Stomach (tissue), 9 donors: ENCODE measurements around the gene ALG6. TPM values are rescaled to one million over a fixed set of nuclear protein-coding genes. Genes with fewer than 3 reads are reported as not detected.

ENCODE experiments used
- DNase-seq, 2 donors: peaks; one replicate each; pipeline versions ENCODE4 v3.0.0 to v3.0.0-alpha.2; 2013 to 2019
- H3K27ac ChIP-seq, 5 donors: fragments of 200-600 bp in 4 of 5; sonication (generic) in 4 of 5; one replicate each; pipeline ENCODE4 v1.5.1; 2013 to 2019; ENCODE audit warnings: mild to moderate bottlenecking in 1 of 5, moderate library complexity in 1 of 5
- H3K27me3 ChIP-seq, 3 donors: fragments of 200-600 bp; sonication (generic); one replicate each; pipeline ENCODE4 v1.5.1; 2017 to 2019; ENCODE audit warnings: mixed run types in 1 of 3
- H3K36me3 ChIP-seq, 4 donors: fragments of 200-600 bp; sonication (generic); 1 replicate in 3 of 4; 2 replicates in 1 of 4; pipeline ENCODE4 v1.5.1; 2016 to 2019
- H3K4me1 ChIP-seq, 4 donors: fragments of 200-600 bp; sonication (generic); one replicate each; pipeline ENCODE4 v1.5.1; 2016 to 2019
- H3K4me3 ChIP-seq, 4 donors: fragments of 200-600 bp; sonication (generic) in 3 of 4; one replicate each; pipeline ENCODE4 v1.5.1; 2016 to 2019; ENCODE audit warnings: mild to moderate bottlenecking in 1 of 4
- H3K9me3 ChIP-seq, 4 donors: fragments of 200-600 bp; sonication (generic); one replicate each; pipeline ENCODE4 v1.5.1; 2016 to 2019
- EP300 ChIP-seq: sonication (generic); formaldehyde crosslinking; IDR thresholded peaks from one replicate; pipeline ENCODE4 v1.6.1; 2017; ENCODE audit warnings: antibody characterized with exemption
- POLR2A ChIP-seq, 4 donors: fragments of 450-650 bp; IDR thresholded peaks; one replicate each; pipeline ENCODE4 v1.6.1; 2016; ENCODE audit warnings: antibody characterized with exemption in 4 of 4, control low read depth in 2 of 4, mild to moderate bottlenecking in 1 of 4, moderate library complexity in 1 of 4
- POLR2AphosphoS5 ChIP-seq, 3 donors: sonication (generic); formaldehyde crosslinking; IDR thresholded peaks; one replicate each; pipeline ENCODE4 v1.6.1; 2016; ENCODE audit warnings: antibody characterized with exemption in 3 of 3
- WGBS, 5 donors: extraction: QIAGEN DNeasy Blood & Tissue Kit in 3 of 5; methylation state at CpG; one replicate each; pipeline versions ENCODE4 v1.1.5 to v1.1.7; 2013 to 2018; 5-methylcytosine and 5-hydroxymethylcytosine counted together
- intact Hi-C: fragments of 100-400 bp; cut with DNase I; formaldehyde crosslinking; loops from one replicate; pipeline ENCODE4 v1.15.1; 2023; ENCODE audit warnings: low total_unique reads
- polyA plus RNA-seq, 3 donors: library from polyadenylated mRNA; stranded (reverse); fragments of 200-250 nt; gene quantifications; one replicate each; pipeline ENCODE4 v1.2.3, GENCODE V29; 2013
- total RNA-seq, 5 donors: library from RNA; depleted of rRNA; stranded (reverse); fragments of >200 nt; gene quantifications; one replicate each; pipeline versions ENCODE4 v1.1.0 to v1.2.3, GENCODE V29; 2014 to 2016
- TF ChIP-seq, protein P1 (sequence below), 7 experiments: fragments of 450-650 bp in 4 of 7; fragments of 200-600 bp in 3 of 7; sonication (generic) in 3 of 7; IDR thresholded peaks; one replicate each; pipeline ENCODE4 v1.5.1; 2016 to 2019; ENCODE audit warnings: antibody characterized with exemption in 7 of 7, control low read depth in 2 of 7, mild to moderate bottlenecking in 1 of 7
- donor health status: healthy with polysubstance abuse.
- donor health status: Bipolar disorder and iron deficiency.
- donor health status: healthy.

Gene ALG6
- total and polyA plus RNA-seq, 8 donors, result 3.6 to 32.7 (median 10.3) TPM

- WGBS, 5 donors, result 2 to 5% (median 3%) methylated on average over 10 of the region's 10 CpGs
- H3K27me3 ChIP-seq, result no peaks in the 10 kb centered on the region
Measured at GRCh38 chr1:63368131-63368530, 704 bp downstream of the ALG6 start.

DNA sequence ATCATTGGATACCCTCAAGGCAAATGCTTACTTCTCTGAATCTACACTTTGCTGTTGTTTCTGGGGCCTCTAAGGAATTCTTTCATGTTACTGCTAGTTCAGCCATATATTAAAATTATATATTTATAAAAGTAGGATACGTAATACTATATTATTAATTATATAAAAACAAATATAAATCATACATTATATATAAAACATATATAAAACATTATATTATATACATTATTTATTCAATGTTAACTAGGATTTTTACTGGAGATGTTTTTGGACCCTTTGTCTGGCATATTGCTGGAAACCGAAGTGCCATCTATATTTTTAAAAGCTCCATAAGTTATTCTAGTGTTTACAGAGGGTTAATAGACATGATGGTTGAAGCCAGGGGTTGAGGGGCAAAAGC lies 12.2 kb downstream of the ALG6 start:
- H3K36me3 ChIP-seq, result peaks cover 4 to 28% (median 19%) of the 10 kb centered on the region in 4 donors
- H3K9me3 ChIP-seq, result no peaks in the 10 kb centered on the region
- H3K4me3 ChIP-seq, result no peak overlapping the region
- WGBS, 5 donors, result 96 to 99% (median 98%) methylated on average over 2 of the region's 2 CpGs
- DNase-seq, result no peak
- no peaks in the 10 kb centered on the region for H3K27me3 ChIP-seq
- TF ChIP-seq POLR2A (IDR thresholded peaks at IDR 0.05) (no peak), EP300 (no peak), POLR2AphosphoS5 (IDR thresholded peaks at IDR 0.05) (no peak)
- TF ChIP-seq, protein P1, sequence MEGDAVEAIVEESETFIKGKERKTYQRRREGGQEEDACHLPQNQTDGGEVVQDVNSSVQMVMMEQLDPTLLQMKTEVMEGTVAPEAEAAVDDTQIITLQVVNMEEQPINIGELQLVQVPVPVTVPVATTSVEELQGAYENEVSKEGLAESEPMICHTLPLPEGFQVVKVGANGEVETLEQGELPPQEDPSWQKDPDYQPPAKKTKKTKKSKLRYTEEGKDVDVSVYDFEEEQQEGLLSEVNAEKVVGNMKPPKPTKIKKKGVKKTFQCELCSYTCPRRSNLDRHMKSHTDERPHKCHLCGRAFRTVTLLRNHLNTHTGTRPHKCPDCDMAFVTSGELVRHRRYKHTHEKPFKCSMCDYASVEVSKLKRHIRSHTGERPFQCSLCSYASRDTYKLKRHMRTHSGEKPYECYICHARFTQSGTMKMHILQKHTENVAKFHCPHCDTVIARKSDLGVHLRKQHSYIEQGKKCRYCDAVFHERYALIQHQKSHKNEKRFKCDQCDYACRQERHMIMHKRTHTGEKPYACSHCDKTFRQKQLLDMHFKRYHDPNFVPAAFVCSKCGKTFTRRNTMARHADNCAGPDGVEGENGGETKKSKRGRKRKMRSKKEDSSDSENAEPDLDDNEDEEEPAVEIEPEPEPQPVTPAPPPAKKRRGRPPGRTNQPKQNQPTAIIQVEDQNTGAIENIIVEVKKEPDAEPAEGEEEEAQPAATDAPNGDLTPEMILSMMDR (IDR thresholded peaks at IDR 0.05), result no peak
- intact Hi-C loops, result no loop called here
- H3K27ac ChIP-seq, result no peak overlapping the region
- H3K4me1 ChIP-seq, result no peaks in the 10 kb centered on the region

More at GRCh38 chr1:63368131-63368530, 704 bp downstream of the ALG6 start:
- Histone ChIP-seq H3K4me3 (peak overlapping the region; percentile 73 to 97 (median 95)), H3K9me3 (no peaks in the 10 kb centered on the region), H3K36me3 (peaks cover 0 to 24% (median 20%) of the 10 kb centered on the region in 4 donors), H3K27ac (peak overlapping the region; percentile 86 to 91 (median 88)), H3K4me1 (peaks cover 11 to 20% (median 15%) of the 10 kb centered on the region in 4 donors)
- intact Hi-C loops, result no loop called here
- no peak for DNase-seq
- TF ChIP-seq EP300, result no peak
- TF ChIP-seq POLR2AphosphoS5 (IDR thresholded peaks at IDR 0.05), result no peak
- TF ChIP-seq, protein P1 (IDR thresholded peaks at IDR 0.05), result no peak
- TF ChIP-seq POLR2A (IDR thresholded peaks at IDR 0.05), result no peak

DNA sequence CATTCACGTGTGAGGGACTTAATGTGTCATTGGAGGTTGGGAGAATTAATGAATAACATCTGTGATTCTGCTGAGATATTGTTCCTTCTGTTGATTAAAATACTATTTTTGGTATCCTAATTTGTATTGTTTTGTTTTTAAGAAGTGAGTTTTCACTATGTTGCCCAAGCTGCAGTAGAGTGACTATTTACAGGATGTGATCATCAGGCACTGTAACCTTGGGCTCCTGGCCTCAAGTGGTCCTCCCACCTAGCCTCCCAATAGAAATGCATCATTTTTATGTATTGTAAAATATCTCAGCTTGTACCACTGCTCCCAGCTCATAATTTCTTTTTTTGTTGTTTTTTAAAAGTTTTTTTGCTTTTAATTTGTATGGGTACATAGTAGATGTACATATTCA lies 14.3 kb downstream of the ALG6 start:
- no peak for DNase-seq

GRCh38 chr1:63401945-63402344 lies 34.5 kb downstream of the ALG6 start:
- 71 to 99% (median 86%) methylated on average over 4 of the region's 4 CpGs for WGBS, 5 donors
- Histone ChIP-seq H3K4me3 (no peak overlapping the region), H3K4me1 (peaks cover 0 to 2% (median 0%) of the 10 kb centered on the region in 4 donors), H3K27ac (no peak overlapping the region), H3K9me3 (no peaks in the 10 kb centered on the region), H3K27me3 (no peaks in the 10 kb centered on the region), H3K36me3 (peaks cover 0 to 49% (median 34%) of the 10 kb centered on the region in 4 donors)
- intact Hi-C loops, result no loop called here
- DNase-seq, result no peak
- TF ChIP-seq EP300 (no peak), POLR2AphosphoS5 (IDR thresholded peaks at IDR 0.05) (no peak)

More for the DNA sequence above, 14.3 kb downstream of the ALG6 start:
- WGBS, 5 donors, result 88 to 97% (median 90%) methylated on average over 1 of the region's 1 CpG
- Histone ChIP-seq H3K4me3 (no peak overlapping the region), H3K27ac (no peak overlapping the region), H3K36me3 (peaks cover 4 to 14% (median 13%) of the 10 kb centered on the region in 4 donors), H3K27me3 (no peaks in the 10 kb centered on the region), H3K4me1 (no peaks in the 10 kb centered on the region), H3K9me3 (no peaks in the 10 kb centered on the region)
- TF ChIP-seq, protein P1 (IDR thresholded peaks at IDR 0.05), result no peak
- TF ChIP-seq EP300 (no peak), POLR2AphosphoS5 (IDR thresholded peaks at IDR 0.05) (no peak), POLR2A (IDR thresholded peaks at IDR 0.05) (no peak)
- intact Hi-C loops, result no loop called here

DNA sequence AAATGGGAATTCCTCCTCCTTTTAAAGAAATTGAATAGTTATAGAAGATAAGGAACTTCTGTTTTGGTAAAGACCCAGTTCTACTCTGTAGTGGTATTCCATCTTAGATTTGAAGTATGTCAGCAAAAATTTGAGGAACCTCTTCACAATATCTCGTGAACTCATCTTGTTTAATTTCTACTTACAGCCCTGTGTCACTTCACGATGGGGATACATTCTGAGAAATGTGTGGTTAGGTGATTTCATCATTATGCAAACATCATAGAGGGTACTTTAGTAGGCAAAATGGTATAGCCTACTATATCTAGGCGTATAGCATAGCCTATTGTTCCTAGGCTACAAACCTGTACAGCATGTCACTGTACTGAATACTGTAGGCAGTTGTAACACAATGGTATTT lies 36.0 kb downstream of the ALG6 start:
- no peak for DNase-seq
- Histone ChIP-seq H3K4me1 (peaks cover 0 to 4% (median 0%) of the 10 kb centered on the region in 4 donors), H3K4me3 (no peak overlapping the region), H3K36me3 (peaks cover 0 to 35% (median 23%) of the 10 kb centered on the region in 4 donors), H3K27ac (no peak overlapping the region), H3K27me3 (no peaks in the 10 kb centered on the region), H3K9me3 (no peaks in the 10 kb centered on the region)
- WGBS, 5 donors, result 49 to 63% (median 53%) methylated on average over 3 of the region's 3 CpGs
- TF ChIP-seq EP300 (no peak), POLR2A (IDR thresholded peaks at IDR 0.05) (no peak), POLR2AphosphoS5 (IDR thresholded peaks at IDR 0.05) (no peak)
- TF ChIP-seq, protein P1 (IDR thresholded peaks at IDR 0.05), result no peak
- intact Hi-C loops, result no loop called here
